ENCODE data around the gene STXBP5.

- TF ChIP-seq CTCF (IDR thresholded peaks at IDR 0.05; ENCODE audit: low read depth, low read length, poor library complexity, severe bottlenecking) (no peak), EZH2phosphoT487 (IDR thresholded peaks at IDR 0.05; ENCODE audit: borderline replicate concordance, low read length) (no peak)
These were observed 168.6 kb downstream of the STXBP5 start for GRCh38 chr6:147372806-147373205.

Data from DOHH2 (cell line).